Karpas-422 (cell line): ENCODE data around the gene NDE1. TPM values are rescaled to one million over a fixed set of nuclear protein-coding genes. Genes with fewer than 3 reads are reported as not detected.
A peak's percentile ranks its signal among the peaks of the same experiment; 100 is the strongest.
"Not testable (repeated sequence)": the region's sequence is repeated elsewhere in the genome, so short reads cannot be mapped to it uniquely, and the experiment has no call there.

Source experiments
- DNase-seq: peaks from one replicate; pipeline ENCODE4 v3.0.0-alpha.2; 2015
- H2AFZ ChIP-seq: fragments of 200-600 bp; sonication (generic); 2 replicates; pipeline ENCODE4 v1.6.1; 2014; ENCODE audit warnings: antibody characterized with exemption, low read length, mixed read lengths
- H3K27ac ChIP-seq: fragments of 200-600 bp; sonication (generic); 2 replicates; pipeline ENCODE4 v1.5.1; 2014; ENCODE audit warnings: mild to moderate bottlenecking, low read length, moderate library complexity
- H3K27me3 ChIP-seq: fragments of 200-600 bp; sonication (generic); 2 replicates; pipeline ENCODE4 v1.6.1; 2014; ENCODE audit warnings: low read length, mixed read lengths
- H3K36me3 ChIP-seq: fragments of 200-600 bp; sonication (generic); 2 replicates; pipeline ENCODE4 v1.6.1; 2014; ENCODE audit warnings: low read length, mixed read lengths; ENCODE audit not compliant: insufficient read depth
- H3K4me1 ChIP-seq: fragments of 200-600 bp; sonication (generic); 2 replicates; pipeline ENCODE4 v1.6.1; 2014; ENCODE audit warnings: mild to moderate bottlenecking, low read length, mixed read lengths
- H3K4me2 ChIP-seq: fragments of 200-600 bp; sonication (generic); 2 replicates; pipeline ENCODE4 v1.6.1; 2014; ENCODE audit warnings: low read length, low read depth, mild to moderate bottlenecking; ENCODE audit not compliant: poor library complexity, severe bottlenecking
- H3K4me3 ChIP-seq: fragments of 200-600 bp; sonication (generic); 2 replicates; pipeline ENCODE4 v1.5.1; 2014; ENCODE audit warnings: mild to moderate bottlenecking, antibody characterized with exemption, low read length, mixed read lengths
- H3K79me2 ChIP-seq: fragments of 200-600 bp; sonication (generic); 2 replicates; pipeline ENCODE4 v1.6.1; 2014; ENCODE audit warnings: mild to moderate bottlenecking, low read length, mixed read lengths
- H3K9ac ChIP-seq: fragments of 200-600 bp; sonication (generic); 2 replicates; pipeline ENCODE4 v1.6.0; 2014; ENCODE audit warnings: low read length
- H3K9me2 ChIP-seq: fragments of 200-600 bp; sonication (generic), shearing (Covaris generic); replicated peaks from 2 replicates; pipeline ENCODE4 v1.6.0; 2014; ENCODE audit warnings: mild to moderate bottlenecking, low read length, moderate library complexity; ENCODE audit not compliant: insufficient read depth
- H3K9me3 ChIP-seq: fragments of 300-700, 200-600 bp; sonication (generic); 2 replicates; pipeline ENCODE4 v1.6.1; 2014; ENCODE audit warnings: low read length, mixed read lengths
- H4K20me1 ChIP-seq: fragments of 200-600 bp; sonication (generic); 2 replicates; pipeline ENCODE4 v1.6.1; 2014; ENCODE audit warnings: mild to moderate bottlenecking, antibody characterized with exemption, low read length, low read depth; ENCODE audit not compliant: insufficient read depth
- total RNA-seq: library from RNA; depleted of rRNA; stranded (reverse); fragments of >200 nt; shearing (Covaris generic); gene quantifications from 2 replicates; pipeline ENCODE4 v1.2.3, GENCODE V29; 2014; ENCODE audit warnings: low replicate concordance

NDE1 gene
- total RNA-seq, 1 experiment from 2014 or later = 39.4 TPM

- Histone ChIP-seq H3K4me1 (peaks cover 20% of the 10 kb centered on the region), H4K20me1 (0 out of 2 replicates have a peak, but pooled peaks cover 6% of the 10 kb centered on the region), H3K9me2 (no peaks in the 10 kb centered on the region), H3K36me3 (peaks cover 16% of the 10 kb centered on the region; the same call in 1 of the 2 replicates), H3K9me3 (no peaks in the 10 kb centered on the region), H3K4me3 (no peak overlapping the region), H3K4me2 (peak overlapping the region; percentile 99), H2AFZ (no peak overlapping the region), H3K79me2 (peaks cover 66% of the 10 kb centered on the region), H3K9ac (peak overlapping the region; percentile 15; the same call in 1 of the 2 replicates), H3K27ac (no peak overlapping the region), H3K27me3 (no peaks in the 10 kb centered on the region)
- no peak for DNase-seq
Measured at GRCh38 chr16:15652293-15653001, 2.4 kb downstream of the NDE1 start.

DNA sequence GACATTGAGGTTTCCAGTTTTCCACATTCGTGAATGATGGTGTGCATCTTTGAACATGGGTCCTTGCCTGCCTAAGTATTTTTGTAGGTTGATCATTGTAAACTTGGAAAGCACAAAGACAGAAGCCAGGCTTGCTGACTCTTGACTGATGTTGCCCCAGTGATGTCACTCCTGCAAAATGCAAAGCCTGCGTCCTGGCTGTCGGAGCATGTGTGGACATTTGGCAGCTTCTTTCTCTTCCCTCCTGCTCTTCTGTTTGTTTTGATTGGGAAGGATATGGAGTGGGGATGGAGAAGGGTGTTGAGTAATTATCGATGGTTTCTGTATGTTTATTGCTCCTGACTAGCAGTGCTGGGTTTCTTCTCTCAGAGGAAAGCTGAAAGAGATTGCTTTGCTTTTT lies 3.2 kb downstream of the NDE1 start:
- Histone ChIP-seq H3K4me3 (no peak overlapping the region), H3K9me3 (no peaks in the 10 kb centered on the region), H3K27me3 (no peaks in the 10 kb centered on the region), H3K9me2 (no peaks in the 10 kb centered on the region), H3K9ac (no peak overlapping the region), H3K79me2 (peaks cover 74% of the 10 kb centered on the region), H3K4me2 (no peak overlapping the region), H2AFZ (no peak overlapping the region), H3K4me1 (peaks cover 20% of the 10 kb centered on the region), H4K20me1 (0 out of 2 replicates have a peak, but pooled peaks cover 6% of the 10 kb centered on the region), H3K36me3 (peaks cover 16% of the 10 kb centered on the region; the same call in 1 of the 2 replicates), H3K27ac (no peak overlapping the region)
- DNase-seq = no peak

DNA sequence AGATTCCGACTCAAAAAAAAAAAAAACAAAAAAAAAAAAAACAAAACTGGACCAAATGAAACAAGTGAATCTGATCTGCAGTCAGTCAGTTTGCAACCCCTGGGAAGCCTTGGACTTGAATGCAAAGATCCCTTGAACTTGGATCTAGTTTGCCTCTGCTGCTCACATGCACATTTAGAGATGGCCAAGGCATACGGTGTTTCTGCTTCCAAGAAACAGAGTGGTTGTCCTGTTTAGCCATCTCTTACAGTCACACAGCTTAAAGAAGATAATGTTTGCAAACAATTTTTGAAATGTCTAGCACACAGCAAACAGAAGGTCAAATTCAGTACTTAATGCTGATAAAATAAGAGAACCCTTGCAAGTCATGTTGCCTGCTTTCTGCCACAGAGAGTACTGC lies 4.5 kb downstream of the NDE1 start:
- peaks cover 27% of the 10 kb centered on the region for H3K4me1 ChIP-seq
- no peaks in the 10 kb centered on the region for H3K27me3 ChIP-seq
- peaks cover 16% of the 10 kb centered on the region; the same call in 1 of the 2 replicates for H3K36me3 ChIP-seq
- no peak overlapping the region for H3K9ac ChIP-seq
- H3K4me2 ChIP-seq = no peak overlapping the region
- no peak for DNase-seq
- H2AFZ ChIP-seq = no peak overlapping the region
- no peaks in the 10 kb centered on the region for H3K9me3 ChIP-seq
- 0 out of 2 replicates have a peak, but pooled peaks cover 10% of the 10 kb centered on the region for H4K20me1 ChIP-seq
- no peak overlapping the region for H3K4me3 ChIP-seq
- H3K9me2 ChIP-seq = no peaks in the 10 kb centered on the region
- H3K79me2 ChIP-seq = peaks cover 84% of the 10 kb centered on the region
- H3K27ac ChIP-seq = no peak overlapping the region

DNA sequence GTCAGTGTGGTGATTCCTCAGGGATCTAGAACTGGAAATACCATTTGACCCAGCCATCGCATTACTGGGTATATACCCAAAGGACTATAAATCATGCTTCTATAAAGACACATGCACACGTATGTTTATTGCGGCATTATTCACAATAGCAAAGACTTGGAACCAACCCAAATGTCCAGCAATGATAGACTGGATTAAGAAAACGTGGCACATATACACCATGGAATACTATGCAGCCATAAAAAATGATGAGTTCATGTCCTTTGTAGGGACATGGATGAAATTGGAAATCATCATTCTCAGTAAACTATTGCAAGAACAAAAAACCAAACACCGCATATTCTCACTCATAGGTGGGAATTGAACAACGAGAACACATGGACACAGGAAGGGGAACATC lies 5.5 kb downstream of the NDE1 start:
- H3K4me2 ChIP-seq, H3K4me3 ChIP-seq, H3K27me3 ChIP-seq, H2AFZ ChIP-seq, DNase-seq, H3K9ac ChIP-seq, H3K9me3 ChIP-seq, H3K9me2 ChIP-seq, H3K27ac ChIP-seq: not testable (repeated sequence)
- Histone ChIP-seq H3K4me1 (peaks cover 24% of the 10 kb centered on the region), H4K20me1 (0 out of 2 replicates have a peak, but pooled peaks cover 10% of the 10 kb centered on the region), H3K79me2 (peaks cover 89% of the 10 kb centered on the region), H3K36me3 (peaks cover 16% of the 10 kb centered on the region; the same call in 1 of the 2 replicates)

DNA sequence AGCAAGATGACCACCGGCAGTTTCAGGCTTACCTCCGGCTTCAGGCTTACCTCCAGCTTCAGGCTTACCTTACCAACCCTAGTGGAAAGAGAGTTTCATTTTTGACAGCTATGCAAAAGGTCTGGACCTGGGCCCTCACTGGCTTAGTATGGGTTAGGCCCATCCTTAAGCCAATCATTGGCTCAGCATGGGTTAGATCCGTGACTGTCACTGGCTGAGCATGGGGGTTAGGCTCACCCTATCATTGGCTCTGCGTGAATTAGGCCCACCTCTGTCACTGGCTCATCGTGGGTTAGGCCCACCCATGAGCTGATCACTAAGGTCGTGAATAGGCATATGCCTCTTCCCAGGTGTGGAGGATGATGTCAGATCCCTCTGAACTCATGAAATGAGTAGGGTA lies 8.1 kb downstream of the NDE1 start:
- no peak overlapping the region for H3K4me3 ChIP-seq
- H3K9me2 ChIP-seq = no peaks in the 10 kb centered on the region
- H3K4me2 ChIP-seq = no peak overlapping the region
- no peaks in the 10 kb centered on the region for H3K9me3 ChIP-seq
- 0 out of 2 replicates have a peak, but pooled peaks cover 4% of the 10 kb centered on the region for H4K20me1 ChIP-seq
- H3K27me3 ChIP-seq = no peaks in the 10 kb centered on the region
- peaks cover 10% of the 10 kb centered on the region for H3K4me1 ChIP-seq
- H3K79me2 ChIP-seq = peaks cover 84% of the 10 kb centered on the region
- no peak overlapping the region for H2AFZ ChIP-seq
- H3K27ac ChIP-seq = no peak overlapping the region
- DNase-seq = no peak
- H3K36me3 ChIP-seq = peaks cover 7% of the 10 kb centered on the region; the same call in 1 of the 2 replicates
- no peak overlapping the region for H3K9ac ChIP-seq

- Histone ChIP-seq H3K79me2 (peaks cover 82% of the 10 kb centered on the region), H3K36me3 (peaks cover 4% of the 10 kb centered on the region; the same call in 1 of the 2 replicates), H3K4me1 (peaks cover 10% of the 10 kb centered on the region), H2AFZ (no peak overlapping the region), H3K27ac (no peak overlapping the region), H3K9ac (no peak overlapping the region), H3K27me3 (no peaks in the 10 kb centered on the region), H3K9me3 (no peaks in the 10 kb centered on the region), H3K4me2 (no peak overlapping the region), H3K9me2 (no peaks in the 10 kb centered on the region), H4K20me1 (0 out of 2 replicates have a peak, but pooled peaks cover 4% of the 10 kb centered on the region), H3K4me3 (no peak overlapping the region)
- DNase-seq = no peak
Measured at GRCh38 chr16:15658556-15658955, 8.5 kb downstream of the NDE1 start.

DNA sequence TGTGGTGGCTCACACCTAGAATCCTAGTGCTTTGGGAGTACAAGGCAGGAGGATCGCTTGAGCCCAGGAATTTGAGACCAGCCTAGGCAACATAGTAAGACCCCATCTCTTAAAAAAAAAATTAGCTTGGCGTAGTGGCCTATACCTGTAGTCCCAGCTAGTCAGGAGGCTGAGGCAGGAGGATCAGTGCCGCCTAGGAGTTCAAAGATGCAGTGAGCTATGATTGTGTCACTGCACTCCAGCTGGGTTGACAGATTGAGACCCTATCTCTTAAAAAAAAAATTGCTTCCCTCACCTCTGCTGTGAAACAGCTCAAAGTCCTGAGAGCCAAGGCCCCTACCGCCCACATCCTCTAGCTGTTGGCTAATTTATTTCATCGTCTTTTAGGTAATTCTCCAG lies 10.2 kb downstream of the NDE1 start:
- DNase-seq = no peak
- Histone ChIP-seq H3K4me1 (peaks cover 10% of the 10 kb centered on the region), H3K9me3 (no peaks in the 10 kb centered on the region), H3K4me2 (no peak overlapping the region), H3K9ac (no peak overlapping the region), H4K20me1 (0 out of 2 replicates have a peak, but pooled peaks cover 4% of the 10 kb centered on the region), H3K79me2 (peaks cover 66% of the 10 kb centered on the region), H3K9me2 (no peaks in the 10 kb centered on the region), H3K27me3 (no peaks in the 10 kb centered on the region), H3K27ac (no peak overlapping the region), H3K36me3 (peaks cover 7% of the 10 kb centered on the region; the same call in 1 of the 2 replicates), H3K4me3 (no peak overlapping the region), H2AFZ (no peak overlapping the region)

- H3K4me3 ChIP-seq = no peak overlapping the region
- no peaks in the 10 kb centered on the region for H3K4me1 ChIP-seq
- no peaks in the 10 kb centered on the region for H3K27me3 ChIP-seq
- no peak overlapping the region for H2AFZ ChIP-seq
- H4K20me1 ChIP-seq = no peaks in the 10 kb centered on the region
- no peak overlapping the region for H3K27ac ChIP-seq
- no peak for DNase-seq
- no peaks in the 10 kb centered on the region for H3K9me2 ChIP-seq
- peaks cover 29% of the 10 kb centered on the region for H3K79me2 ChIP-seq
- H3K9me3 ChIP-seq = no peaks in the 10 kb centered on the region
- peaks cover 15% of the 10 kb centered on the region; the same call in 1 of the 2 replicates for H3K36me3 ChIP-seq
- no peak overlapping the region for H3K9ac ChIP-seq
- H3K4me2 ChIP-seq = no peak overlapping the region
Measured at GRCh38 chr16:15665107-15665506, 15.1 kb downstream of the NDE1 start.
